RWPE1 (cell line): ENCODE measurements around the gene CACNA1A.
"Not testable (repeated sequence)": the region's sequence is repeated elsewhere in the genome, so short reads cannot be mapped to it uniquely, and the experiment has no call there.

Source experiments
- CTCF ChIA-PET: fragments of 350-600 bp; sonication (Branson Sonifier 250); formaldehyde crosslinking; extraction: SDS; loops from one replicate; lab custom pipeline; 2021; lab: Yijun Ruan, JAX
- POLR2A ChIA-PET: fragments of 400-600 bp; formaldehyde crosslinking; extraction: SDS; loops from one replicate; lab custom pipeline; 2020; ENCODE audit warnings: antibody characterized with exemption; ENCODE audit not compliant: low non-redundant PET; lab: Yijun Ruan, JAX
- DNase-seq: peaks from one replicate; pipeline ENCODE4 v3.0.0; 2012; ENCODE audit warnings: low spot score
- H3K27ac ChIP-seq: fragments of 450-650 bp; 2 replicates; pipeline ENCODE4 v1.5.1; 2017
- CTCF ChIP-seq: fragments of 450-650 bp; conservative IDR thresholded peaks from 2 replicates; pipeline ENCODE4 v1.5.1; 2017; ENCODE audit warnings: low read depth, mild to moderate bottlenecking

The CACNA1A gene

GRCh38 chr19:13207846-13208671 is 298.2 kb downstream of the CACNA1A start:
- ChIA-PET POLR2A (no interaction called here), CTCF (no interaction called here)
- DNase-seq, result peak; percentile 58
- peak overlapping the region; percentile 93 for H3K27ac ChIP-seq
- TF ChIP-seq CTCF, result no peak

GRCh38 chr19:13207237-13207845 is 298.9 kb downstream of the CACNA1A start:
- ChIA-PET CTCF (no interaction called here), POLR2A (no interaction called here)
- no peak for TF ChIP-seq CTCF
- DNase-seq, result peak; percentile 42
- H3K27ac ChIP-seq, result peak overlapping the region; percentile 93

- H3K27ac ChIP-seq, result peak overlapping the region; percentile 93
- DNase-seq, result no peak
- TF ChIP-seq CTCF, result no peak
- ChIA-PET CTCF (interaction anchor here (0.7 to 1.1 kb wide), 2 partner anchors 12 to 20 kb away, joined by 3 read pairs; no protein-coding TSS in a partner anchor), POLR2A (no interaction called here)
These were observed 299.7 kb downstream of the CACNA1A start for GRCh38 chr19:13206587-13206986.

GRCh38 chr19:13202112-13202511 is 304.2 kb downstream of the CACNA1A start:
- POLR2A ChIA-PET, result interaction anchor here (0.6 kb wide), 1 partner anchor 32 kb away, joined by 4 read pairs; no protein-coding TSS in a partner anchor
- DNase-seq, H3K27ac ChIP-seq, CTCF ChIA-PET: not testable (repeated sequence)

- H3K27ac ChIP-seq, result no peak overlapping the region
- ChIA-PET POLR2A (no interaction called here), CTCF (no interaction called here)
- no peak for TF ChIP-seq CTCF
- no peak for DNase-seq
These were observed 307.6 kb downstream of the CACNA1A start for GRCh38 chr19:13198634-13199033.

GRCh38 chr19:13195678-13196077 is 310.6 kb downstream of the CACNA1A start:
- POLR2A ChIA-PET, result no interaction called here
- TF ChIP-seq CTCF, result no peak
- no peak for DNase-seq
- peak overlapping the region; percentile 16; the same call in 1 of the 2 replicates for H3K27ac ChIP-seq
- CTCF ChIA-PET, result interaction anchor here (0.8 to 1.8 kb wide), 5 partner anchors 8 to 116 kb away, joined by 3 to 9 read pairs (median 4); no protein-coding TSS in a partner anchor
